Measurements from ENCODE around the gene ALAS1.

- TF ChIP-seq CTCF (IDR thresholded peaks at IDR 0.05; ENCODE audit: poor library complexity): peak; percentile 26
- TF ChIP-seq EZH2 (IDR thresholded peaks at IDR 0.05; ENCODE audit: borderline replicate concordance): no peak
These were observed 34.5 kb downstream of the ALAS1 start for GRCh38 chr3:52232279-52233107.
